Thyroid gland (tissue), 4 donors: ENCODE measurements around the gene PDCD4. TPM values are rescaled to one million over a fixed set of nuclear protein-coding genes. Genes with fewer than 3 reads are reported as not detected.

Experiments
- DNase-seq, 2 donors: peaks; one replicate each; pipeline ENCODE4 v3.0.0-alpha.2; 2019
- H3K27ac ChIP-seq, 3 donors: fragments of 200-600 bp; sonication (generic); 1 replicate in 2 of 3; 2 replicates in 1 of 3; pipeline ENCODE4 v1.5.1; 2016 to 2019; ENCODE audit warnings: mild to moderate bottlenecking in 1 of 3, moderate library complexity in 1 of 3
- H3K27me3 ChIP-seq: fragments of 200-600 bp; sonication (generic); one replicate; pipeline ENCODE4 v1.5.1; 2019
- H3K36me3 ChIP-seq, 2 donors: fragments of 200-600 bp; sonication (generic); one replicate each; pipeline ENCODE4 v1.5.1; 2016 to 2019
- H3K4me1 ChIP-seq, 2 donors: fragments of 200-600 bp; sonication (generic); one replicate each; pipeline ENCODE4 v1.5.1; 2017 to 2019
- H3K4me3 ChIP-seq, 3 donors: fragments of 200-600 bp; sonication (generic); replicated peaks in 1 of 3; 1 replicate in 2 of 3; 2 replicates in 1 of 3; pipeline ENCODE4 v1.5.1; 2016; ENCODE audit warnings: mild to moderate bottlenecking in 1 of 3
- H3K9me3 ChIP-seq: fragments of 200-600 bp; sonication (generic); one replicate; pipeline ENCODE4 v1.5.1; 2017
- POLR2A ChIP-seq, 2 donors: fragments of 450-650 bp; IDR thresholded peaks; one replicate each; pipeline ENCODE4 v1.6.1; 2017; ENCODE audit warnings: antibody characterized with exemption in 2 of 2, mild to moderate bottlenecking in 2 of 2, moderate library complexity in 1 of 2
- WGBS, 2 donors: methylation state at CpG; one replicate each; pipeline ENCODE4 v1.1.5; 2017; 5-methylcytosine and 5-hydroxymethylcytosine counted together
- intact Hi-C: fragments of 100-400 bp; cut with DNase I; formaldehyde crosslinking; loops from one replicate; pipeline ENCODE4 v1.15.1; 2023
- total RNA-seq, 4 donors: library from RNA; depleted of rRNA; stranded (reverse); fragments of >200 nt; gene quantifications; one replicate each; pipeline ENCODE4 v1.2.3, GENCODE V29; 2016
- TF ChIP-seq, protein P1 (sequence below), 6 experiments: fragments of 200-600 bp in 3 of 6; fragments of 450-650 bp in 3 of 6; sonication (generic) in 3 of 6; IDR thresholded peaks; one replicate each; pipeline ENCODE4 v1.5.1; 2016 to 2019; ENCODE audit warnings: antibody characterized with exemption in 6 of 6, mild to moderate bottlenecking in 2 of 6, inconsistent platforms in 1 of 6, moderate library complexity in 1 of 6

PDCD4 gene
- total RNA-seq, 4 donors from 2014 or later, result 188 to 340 (median 256) TPM

GRCh38 chr10:110859206-110859972 is 12.3 kb upstream of the PDCD4 start:
- no peak overlapping the region for H3K4me3 ChIP-seq
- 70 to 78% methylated on average over 5 to 6 of the region's 6 CpGs for WGBS, 2 donors
- intact Hi-C loops, result no loop called here
- H3K27ac ChIP-seq, result peak overlapping the region; percentile 57 to 66 (median 58)
- TF ChIP-seq, protein P1, sequence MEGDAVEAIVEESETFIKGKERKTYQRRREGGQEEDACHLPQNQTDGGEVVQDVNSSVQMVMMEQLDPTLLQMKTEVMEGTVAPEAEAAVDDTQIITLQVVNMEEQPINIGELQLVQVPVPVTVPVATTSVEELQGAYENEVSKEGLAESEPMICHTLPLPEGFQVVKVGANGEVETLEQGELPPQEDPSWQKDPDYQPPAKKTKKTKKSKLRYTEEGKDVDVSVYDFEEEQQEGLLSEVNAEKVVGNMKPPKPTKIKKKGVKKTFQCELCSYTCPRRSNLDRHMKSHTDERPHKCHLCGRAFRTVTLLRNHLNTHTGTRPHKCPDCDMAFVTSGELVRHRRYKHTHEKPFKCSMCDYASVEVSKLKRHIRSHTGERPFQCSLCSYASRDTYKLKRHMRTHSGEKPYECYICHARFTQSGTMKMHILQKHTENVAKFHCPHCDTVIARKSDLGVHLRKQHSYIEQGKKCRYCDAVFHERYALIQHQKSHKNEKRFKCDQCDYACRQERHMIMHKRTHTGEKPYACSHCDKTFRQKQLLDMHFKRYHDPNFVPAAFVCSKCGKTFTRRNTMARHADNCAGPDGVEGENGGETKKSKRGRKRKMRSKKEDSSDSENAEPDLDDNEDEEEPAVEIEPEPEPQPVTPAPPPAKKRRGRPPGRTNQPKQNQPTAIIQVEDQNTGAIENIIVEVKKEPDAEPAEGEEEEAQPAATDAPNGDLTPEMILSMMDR (IDR thresholded peaks at IDR 0.05), result no peak
- no peak for TF ChIP-seq POLR2A (IDR thresholded peaks at IDR 0.05)
- no peaks in the 10 kb centered on the region for H3K9me3 ChIP-seq
- H3K27me3 ChIP-seq, result no peaks in the 10 kb centered on the region
- no peak for DNase-seq
- peaks cover 38% of the 10 kb centered on the region in 2 donors for H3K4me1 ChIP-seq
- H3K36me3 ChIP-seq, result no peaks in the 10 kb centered on the region

GRCh38 chr10:110859973-110860376 is 11.8 kb upstream of the PDCD4 start:
- Histone ChIP-seq H3K36me3 (no peaks in the 10 kb centered on the region), H3K27me3 (no peaks in the 10 kb centered on the region), H3K4me3 (no peak overlapping the region), H3K27ac (peak overlapping the region; percentile 57 to 66 (median 58)), H3K4me1 (peaks cover 44% of the 10 kb centered on the region in 2 donors), H3K9me3 (no peaks in the 10 kb centered on the region)
- TF ChIP-seq, protein P1 (IDR thresholded peaks at IDR 0.05), result no peak
- TF ChIP-seq POLR2A (IDR thresholded peaks at IDR 0.05), result no peak
- no peak for DNase-seq
- intact Hi-C loops, result no loop called here
- 32 to 34% methylated on average over 1 of the region's 1 CpG for WGBS, 2 donors

DNA sequence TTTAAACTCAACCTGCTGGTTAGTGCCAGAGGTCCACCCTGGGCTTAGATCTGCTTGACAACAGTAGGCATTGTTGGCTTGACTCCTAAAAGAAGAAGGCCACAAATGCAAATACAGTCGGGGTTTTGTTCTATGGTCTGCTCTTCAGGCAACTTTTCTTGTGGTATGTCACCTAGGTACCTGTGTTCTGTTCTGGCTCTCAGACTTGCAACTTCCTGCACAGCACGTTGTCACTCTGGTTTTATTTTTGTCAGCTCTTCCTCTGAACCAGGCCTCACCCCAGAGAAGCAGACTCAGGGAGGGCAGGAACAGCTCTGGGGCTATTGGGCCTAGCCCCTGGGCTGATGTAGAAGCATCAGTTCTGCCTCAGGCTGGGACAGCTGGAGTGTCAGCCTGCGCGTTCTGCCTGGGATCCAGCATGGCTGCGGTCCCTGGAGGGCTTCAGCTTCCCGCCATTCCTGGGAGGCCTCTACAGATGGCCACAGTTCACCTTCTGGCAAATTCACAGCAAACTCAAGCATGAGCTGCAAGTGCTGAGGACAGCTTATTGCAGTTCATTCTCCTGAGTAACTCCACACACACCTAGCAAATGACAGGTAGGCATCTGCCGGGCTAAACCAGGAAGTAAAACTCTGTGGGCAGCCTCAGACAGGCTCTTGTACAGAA is 11.0 kb upstream of the PDCD4 start:
- H3K9me3 ChIP-seq, result no peaks in the 10 kb centered on the region
- H3K27me3 ChIP-seq, result no peaks in the 10 kb centered on the region
- WGBS, 2 donors, result 72 to 79% methylated on average over 7 of the region's 7 CpGs
- H3K27ac ChIP-seq, result peak overlapping the region; percentile 57 to 58 (median 57)
- peaks cover 51 to 52% of the 10 kb centered on the region in 2 donors for H3K4me1 ChIP-seq
- no peak for TF ChIP-seq POLR2A (IDR thresholded peaks at IDR 0.05)
- TF ChIP-seq, protein P1 (IDR thresholded peaks at IDR 0.05), result no peak
- no peaks in the 10 kb centered on the region for H3K36me3 ChIP-seq
- intact Hi-C loops, result no loop called here
- H3K4me3 ChIP-seq, result no peak overlapping the region
- DNase-seq, result peak in 1 of 2 donors; percentile 41

GRCh38 chr10:110861476-110861875 is 10.3 kb upstream of the PDCD4 start:
- H3K27ac ChIP-seq, result peak overlapping the region in 1 of 3 donors; percentile 57
- no peaks in the 10 kb centered on the region for H3K9me3 ChIP-seq
- H3K36me3 ChIP-seq, result no peaks in the 10 kb centered on the region
- H3K27me3 ChIP-seq, result no peaks in the 10 kb centered on the region
- intact Hi-C loops, result no loop called here
- no peak overlapping the region for H3K4me3 ChIP-seq
- peaks cover 59% of the 10 kb centered on the region in 2 donors for H3K4me1 ChIP-seq
- 97 to 99% methylated on average over 2 of the region's 2 CpGs for WGBS, 2 donors
- no peak for DNase-seq
- TF ChIP-seq, protein P1 (IDR thresholded peaks at IDR 0.05), result no peak
- TF ChIP-seq POLR2A (IDR thresholded peaks at IDR 0.05), result no peak
